CD4-positive, alpha-beta T cell treated with Interleukin-2 at 100 ng/mL for 4 hours (primary cell): ENCODE data around the gene SLC38A10.
A peak's percentile ranks its signal among the peaks of the same experiment; 100 is the strongest.

Experiments used
- DNase-seq: peaks from one replicate; pipeline ENCODE4 v3.0.0-alpha.2; 2020; ENCODE audit warnings: low spot score

The SLC38A10 gene

GRCh38 chr17:81202318-81202717 lies 92.8 kb downstream of the SLC38A10 start:
- no peak for DNase-seq

- peak; percentile 8 for DNase-seq
Measured at GRCh38 chr17:81200695-81201580, 94.2 kb downstream of the SLC38A10 start.

- no peak for DNase-seq
Measured at GRCh38 chr17:81200201-81200600, 94.9 kb downstream of the SLC38A10 start.

GRCh38 chr17:81199482-81199830 lies 95.7 kb downstream of the SLC38A10 start:
- no peak for DNase-seq

GRCh38 chr17:81198826-81199481 lies 96.2 kb downstream of the SLC38A10 start:
- no peak for DNase-seq

- no peak for DNase-seq
Measured at GRCh38 chr17:81197831-81198490, 97.1 kb downstream of the SLC38A10 start.

- DNase-seq = no peak
Measured at GRCh38 chr17:81197409-81197795, 97.7 kb downstream of the SLC38A10 start.

- no peak for DNase-seq
Measured at GRCh38 chr17:81196505-81197408, 98.3 kb downstream of the SLC38A10 start.

GRCh38 chr17:81195941-81196495 lies 99.1 kb downstream of the SLC38A10 start:
- no peak for DNase-seq
